Measurements from ENCODE around the gene LRPPRC. TPM values are rescaled to one million over a fixed set of nuclear protein-coding genes. Genes with fewer than 3 reads are reported as not detected.

Gene LRPPRC
- total RNA-seq, 1 donor from 2014 or later = 214 TPM

DNA sequence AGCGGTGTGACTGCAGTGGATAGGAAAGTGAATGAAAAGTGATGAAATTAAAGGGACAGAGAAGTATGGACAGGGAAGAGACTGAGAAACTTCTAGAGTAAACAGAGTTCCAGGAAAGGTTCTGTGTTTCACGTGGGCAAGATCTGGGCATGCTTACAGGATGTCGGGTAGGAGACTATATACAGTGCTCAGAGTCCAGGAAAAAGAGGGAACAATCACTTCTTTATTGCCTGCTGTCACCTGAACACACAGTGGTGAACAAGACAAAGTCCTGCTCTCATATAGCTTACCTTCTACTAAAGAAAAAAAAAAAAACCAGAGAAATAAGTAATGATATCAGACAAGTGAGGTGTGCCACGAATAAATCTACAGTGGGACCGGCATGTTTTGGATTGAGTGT, 2.4 kb downstream of the LRPPRC start:
- Histone ChIP-seq H3K27me3 (no peaks in the 10 kb centered on the region), H3K4me1 (peaks cover 14% of the 10 kb centered on the region), H3F3A (ENCODE audit: low read depth) (peaks cover 7% of the 10 kb centered on the region), H3K27ac (no peak overlapping the region), H2AFZ (replicated peaks) (no peak overlapping the region), H3K79me2 (ENCODE audit: low read depth) (peaks cover 74% of the 10 kb centered on the region), H3K9me3 (ENCODE audit: low read depth) (no peaks in the 10 kb centered on the region), H3K36me3 (no peaks in the 10 kb centered on the region), H3K4me3 (no peak overlapping the region), H3K4me2 (peak overlapping the region; percentile 80), H3K9ac (no peak overlapping the region), H4K20me1 (ENCODE audit: low read depth) (peaks cover 64% of the 10 kb centered on the region)
- Mint-ChIP-seq H3K9me3 (no peaks in the 10 kb centered on the region), H3K4me1 (peaks cover 26% of the 10 kb centered on the region), H3K4me3 (peak overlapping the region; percentile 95), H3K27me3 (ENCODE audit: insufficient read depth, low read depth) (no peaks in the 10 kb centered on the region), H3K36me3 (peaks cover 34% of the 10 kb centered on the region), H3K27ac (no peak overlapping the region)
- TF ChIP-seq EZH2phosphoT487 (IDR thresholded peaks at IDR 0.05) = no peak
- no peak for TF ChIP-seq EZH2 (IDR thresholded peaks at IDR 0.05)
- TF ChIP-seq CTCF (IDR thresholded peaks at IDR 0.05) = no peak
- no peak for DNase-seq (ENCODE audit: low spot score)

GRCh38 chr2:43989545-43989944, 6.2 kb downstream of the LRPPRC start:
- Histone ChIP-seq H4K20me1 (ENCODE audit: low read depth) (peaks cover 67% of the 10 kb centered on the region), H3F3A (ENCODE audit: low read depth) (peaks cover 3% of the 10 kb centered on the region), H3K4me2 (no peak overlapping the region), H3K9me3 (ENCODE audit: low read depth) (no peaks in the 10 kb centered on the region), H3K27ac (no peak overlapping the region), H3K4me3 (no peak overlapping the region), H3K27me3 (no peaks in the 10 kb centered on the region), H3K79me2 (ENCODE audit: low read depth) (peaks cover 100% of the 10 kb centered on the region), H3K9ac (no peak overlapping the region), H3K4me1 (peaks cover 10% of the 10 kb centered on the region), H3K36me3 (no peaks in the 10 kb centered on the region), H2AFZ (replicated peaks) (no peak overlapping the region)
- Mint-ChIP-seq H3K4me1 (peaks cover 15% of the 10 kb centered on the region), H3K36me3 (peaks cover 42% of the 10 kb centered on the region), H3K27me3 (ENCODE audit: insufficient read depth, low read depth) (no peaks in the 10 kb centered on the region), H3K27ac (no peak overlapping the region), H3K4me3 (no peak overlapping the region), H3K9me3 (no peaks in the 10 kb centered on the region)
- TF ChIP-seq EZH2phosphoT487 (IDR thresholded peaks at IDR 0.05) = no peak
- no peak for TF ChIP-seq EZH2 (IDR thresholded peaks at IDR 0.05)
- no peak for TF ChIP-seq CTCF (IDR thresholded peaks at IDR 0.05)
- no peak for DNase-seq (ENCODE audit: low spot score)

DNA sequence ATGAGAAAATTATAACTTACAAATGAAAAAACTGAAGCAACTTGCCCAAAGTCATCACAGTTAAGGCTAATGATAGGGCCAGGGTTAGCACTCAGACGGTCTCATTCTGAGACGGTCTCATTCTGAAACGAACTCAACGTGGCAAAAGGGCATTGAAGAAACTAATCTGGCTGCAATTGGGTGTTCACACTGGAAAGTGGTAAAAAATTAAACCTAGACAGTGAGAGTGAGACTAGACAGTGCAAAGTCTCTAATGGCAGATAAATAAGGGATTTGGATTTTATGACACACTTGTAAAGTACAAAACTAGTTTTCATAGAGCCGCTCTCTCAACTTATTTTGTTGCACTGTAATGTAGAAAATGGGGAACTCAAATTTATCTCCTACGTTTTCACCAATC, 9.2 kb downstream of the LRPPRC start:
- Histone ChIP-seq H2AFZ (replicated peaks) (no peak overlapping the region), H3K27me3 (no peaks in the 10 kb centered on the region), H3K36me3 (peaks cover 4% of the 10 kb centered on the region), H3K9ac (no peak overlapping the region), H3F3A (ENCODE audit: low read depth) (peaks cover 3% of the 10 kb centered on the region), H3K27ac (no peak overlapping the region), H4K20me1 (ENCODE audit: low read depth) (peaks cover 41% of the 10 kb centered on the region), H3K4me1 (peaks cover 3% of the 10 kb centered on the region), H3K4me2 (no peak overlapping the region), H3K4me3 (no peak overlapping the region), H3K9me3 (ENCODE audit: low read depth) (no peaks in the 10 kb centered on the region), H3K79me2 (ENCODE audit: low read depth) (peaks cover 100% of the 10 kb centered on the region)
- H3K4me1 Mint-ChIP-seq = peaks cover 3% of the 10 kb centered on the region
- no peak overlapping the region for H3K4me3 Mint-ChIP-seq
- no peaks in the 10 kb centered on the region for H3K9me3 Mint-ChIP-seq
- H3K27me3 Mint-ChIP-seq (ENCODE audit: insufficient read depth, low read depth) = no peaks in the 10 kb centered on the region
- no peak overlapping the region for H3K27ac Mint-ChIP-seq
- DNase-seq (ENCODE audit: low spot score) = no peak
- H3K36me3 Mint-ChIP-seq = peaks cover 22% of the 10 kb centered on the region
- TF ChIP-seq EZH2phosphoT487 (IDR thresholded peaks at IDR 0.05) (no peak), CTCF (IDR thresholded peaks at IDR 0.05) (no peak), EZH2 (IDR thresholded peaks at IDR 0.05) (no peak)

Data from neural progenitor cell (in vitro differentiated cells).